Mesenchymal stem cell (in vitro differentiated cells and primary cell): ENCODE data around the gene TSPAN14. TPM values are rescaled to one million over a fixed set of nuclear protein-coding genes. Genes with fewer than 3 reads are reported as not detected.

Experiments
- DNase-seq: peaks from one replicate; pipeline ENCODE4 v3.0.0-alpha.2; 2013
- H2AFZ ChIP-seq: one replicate; pipeline ENCODE4 v1.6.1; 2013; ENCODE audit warnings: low read depth, mild to moderate bottlenecking, control low read depth, inconsistent platforms, low read length, moderate library complexity
- H2AK5ac ChIP-seq: 2 replicates; pipeline ENCODE4 v1.6.1; 2013; ENCODE audit warnings: low read length, moderate library complexity, mild to moderate bottlenecking, inconsistent platforms; ENCODE audit not compliant: severe bottlenecking
- H2BK120ac ChIP-seq: one replicate; pipeline ENCODE4 v1.6.1; 2013; ENCODE audit warnings: low read depth, mild to moderate bottlenecking, inconsistent platforms, low read length, moderate library complexity
- H2BK12ac ChIP-seq, 2 experiments: one replicate each; pipeline ENCODE4 v1.6.1; 2013; ENCODE audit warnings: inconsistent platforms in 2 of 2, low read length in 2 of 2, mild to moderate bottlenecking in 2 of 2, moderate library complexity in 2 of 2, control low read depth in 1 of 2
- H2BK15ac ChIP-seq: one replicate; pipeline ENCODE4 v1.6.1; 2013; ENCODE audit warnings: mild to moderate bottlenecking, low read depth, inconsistent platforms; ENCODE audit not compliant: poor library complexity, severe bottlenecking
- H2BK5ac ChIP-seq: 2 replicates; pipeline ENCODE4 v1.6.1; 2013; ENCODE audit warnings: low read depth, mild to moderate bottlenecking, low read length, control low read depth, inconsistent platforms; ENCODE audit not compliant: poor library complexity, severe bottlenecking
- H3K14ac ChIP-seq, 2 experiments: one replicate each; pipeline ENCODE4 v1.6.1; 2013; ENCODE audit warnings: inconsistent platforms in 2 of 2, low read length in 2 of 2, control low read depth in 1 of 2, mild to moderate bottlenecking in 1 of 2, moderate library complexity in 1 of 2
- H3K18ac ChIP-seq, 2 experiments: one replicate each; pipeline ENCODE4 v1.6.1; 2013; ENCODE audit warnings: inconsistent platforms in 2 of 2, low read length in 2 of 2, control low read depth in 1 of 2, low read depth in 1 of 2, mild to moderate bottlenecking in 1 of 2
- H3K23ac ChIP-seq, 2 experiments: one replicate each; pipeline ENCODE4 v1.6.1; 2013; ENCODE audit warnings: inconsistent platforms in 2 of 2, low read length in 2 of 2, mild to moderate bottlenecking in 2 of 2, moderate library complexity in 2 of 2, control low read depth in 1 of 2
- H3K27ac ChIP-seq: 2 replicates; pipeline ENCODE4 v1.5.1; 2013; ENCODE audit warnings: mild to moderate bottlenecking, moderate library complexity, low read length, control low read depth, inconsistent platforms; ENCODE audit not compliant: poor library complexity, severe bottlenecking
- H3K27me3 ChIP-seq, 2 experiments: 2 replicates each; pipeline versions ENCODE4 v1.6.1 to v1.7.0; 2013; ENCODE audit warnings: low read length in 2 of 2, mild to moderate bottlenecking in 2 of 2, moderate library complexity in 2 of 2, control low read depth in 1 of 2, inconsistent platforms in 1 of 2; ENCODE audit not compliant: control insufficient read depth in 1 of 2, insufficient read depth in 1 of 2
- H3K36me3 ChIP-seq, 2 experiments: 2 replicates each; pipeline versions ENCODE4 v1.6.1 to v1.7.0; 2013; ENCODE audit warnings: low read length in 2 of 2, control low read depth in 1 of 2, inconsistent platforms in 1 of 2, low read depth in 1 of 2, mild to moderate bottlenecking in 1 of 2; ENCODE audit not compliant: insufficient read depth in 2 of 2, control insufficient read depth in 1 of 2
- H3K4ac ChIP-seq, 2 experiments: one replicate each; pipeline ENCODE4 v1.6.1; 2013; ENCODE audit warnings: inconsistent platforms in 2 of 2, low read length in 2 of 2, mild to moderate bottlenecking in 2 of 2, moderate library complexity in 2 of 2, control low read depth in 1 of 2, low read depth in 1 of 2
- H3K4me1 ChIP-seq: 2 replicates; pipeline ENCODE4 v1.6.1; 2013; ENCODE audit warnings: low read depth, low read length, control low read depth; ENCODE audit not compliant: control insufficient read depth, insufficient read depth
- H3K4me2 ChIP-seq: 2 replicates; pipeline ENCODE4 v1.6.1; 2013; ENCODE audit warnings: low read length, mild to moderate bottlenecking, inconsistent platforms; ENCODE audit not compliant: poor library complexity, severe bottlenecking
- H3K4me3 ChIP-seq, 2 experiments: 2 replicates each; pipeline versions ENCODE4 v1.5.1 to v1.7.0; 2013; ENCODE audit warnings: low read length in 2 of 2, mild to moderate bottlenecking in 2 of 2, control low read depth in 1 of 2, low read depth in 1 of 2; ENCODE audit not compliant: insufficient read depth in 1 of 2
- H3K79me1 ChIP-seq: replicated peaks from 2 replicates; pipeline ENCODE4 v1.6.1; 2013; ENCODE audit warnings: mild to moderate bottlenecking, control low read depth, low read length, inconsistent platforms; ENCODE audit not compliant: poor library complexity, severe bottlenecking
- H3K9ac ChIP-seq: 2 replicates; pipeline ENCODE4 v1.7.0; 2013; ENCODE audit warnings: mild to moderate bottlenecking, low read length, moderate library complexity
- H3K9me3 ChIP-seq: 2 replicates; pipeline ENCODE4 v1.7.0; 2013; ENCODE audit warnings: mild to moderate bottlenecking, low read length; ENCODE audit not compliant: control insufficient read depth
- H4K8ac ChIP-seq: one replicate; pipeline ENCODE4 v1.6.1; 2013; ENCODE audit warnings: inconsistent platforms, mild to moderate bottlenecking, low read length, moderate library complexity
- H4K91ac ChIP-seq: one replicate; pipeline ENCODE4 v1.6.1; 2013; ENCODE audit warnings: mild to moderate bottlenecking, low read length, inconsistent platforms
- whole genome bisulfite sequencing: methylation state at CpG from one replicate; pipeline ENCODE4 v1.1.7; 2013; ENCODE audit warnings: mixed read lengths; 5-methylcytosine and 5-hydroxymethylcytosine counted together
- polyA plus RNA-seq, 2 experiments: library from polyadenylated mRNA; stranded (reverse); fragments of 200-250 nt; gene quantifications; one replicate each; pipeline ENCODE4 v1.2.3, GENCODE V29; 2013

The TSPAN14 gene, protein sequence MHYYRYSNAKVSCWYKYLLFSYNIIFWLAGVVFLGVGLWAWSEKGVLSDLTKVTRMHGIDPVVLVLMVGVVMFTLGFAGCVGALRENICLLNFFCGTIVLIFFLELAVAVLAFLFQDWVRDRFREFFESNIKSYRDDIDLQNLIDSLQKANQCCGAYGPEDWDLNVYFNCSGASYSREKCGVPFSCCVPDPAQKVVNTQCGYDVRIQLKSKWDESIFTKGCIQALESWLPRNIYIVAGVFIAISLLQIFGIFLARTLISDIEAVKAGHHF
- 42.9 TPM for polyA plus RNA-seq (2013, experiment 1 of 2)
- polyA plus RNA-seq (2013, experiment 2 of 2): 44.5 TPM

DNA sequence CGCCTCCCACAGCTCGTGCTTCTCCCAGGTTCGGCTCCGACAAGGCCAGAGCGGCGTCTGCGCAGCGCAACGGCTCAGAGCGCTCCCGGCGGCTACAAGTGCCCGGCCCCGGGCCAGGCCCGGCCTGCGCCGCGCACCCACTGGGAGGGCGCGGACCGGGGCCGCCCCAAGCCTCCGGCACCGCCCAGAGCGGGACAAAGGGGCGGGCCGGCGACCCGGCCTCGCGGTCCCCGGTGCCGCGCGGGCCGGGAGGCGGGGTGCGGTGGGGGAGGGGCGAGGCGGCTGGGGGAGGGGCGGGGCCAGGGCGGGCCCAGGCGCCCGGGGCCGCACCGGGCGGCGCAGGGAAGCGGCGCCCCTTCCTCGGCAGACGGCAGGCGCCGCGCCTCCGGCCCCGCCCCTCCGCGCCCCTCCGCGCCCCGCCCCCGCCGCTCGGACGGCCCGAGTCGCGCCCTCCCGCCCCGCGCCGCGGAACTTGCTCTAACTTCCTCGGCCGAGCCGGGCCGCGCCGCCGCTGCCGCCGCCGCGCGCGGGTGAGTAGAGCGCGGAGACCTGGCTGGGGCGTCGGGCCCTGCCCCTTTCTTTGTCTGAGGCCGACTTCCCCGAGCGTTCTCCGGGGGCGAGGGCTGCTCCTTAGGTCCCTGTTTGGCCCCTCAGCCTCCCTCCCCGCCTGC lies at the start of gene TSPAN14:
Gene TSPAN14 (plus strand): TSS at position 469 of the 671 bp plus-strand sequence. CDS start 34,924 bp downstream, outside the sequence.
- H2AK5ac ChIP-seq: no peak within 1 kb of the TSS
- peak within 1 kb of the TSS; percentile 75 for H3K4me2 ChIP-seq
- H3K23ac ChIP-seq: peak within 1 kb of the TSS in 1 of 2 experiments; percentile 87
- H3K4me1 ChIP-seq: peaks cover 28% of the 10 kb centered on the region
- H4K8ac ChIP-seq: peak within 1 kb of the TSS; percentile 62
- H4K91ac ChIP-seq: peak within 1 kb of the TSS; percentile 52
- DNase-seq: peak; percentile 84
- H3K27ac ChIP-seq: peak within 1 kb of the TSS; percentile 80
- H2AFZ ChIP-seq: peak within 1 kb of the TSS; percentile 76
- peak within 1 kb of the TSS; percentile 91 for H2BK15ac ChIP-seq
- H2BK120ac ChIP-seq: peak within 1 kb of the TSS; percentile 74
- H3K36me3 ChIP-seq: peaks cover 7 to 11% of the 10 kb centered on the region in 2 experiments
- H2BK5ac ChIP-seq: peak within 1 kb of the TSS; percentile 97
- H3K4ac ChIP-seq: peak within 1 kb of the TSS; percentile 76 to 87
- peak within 1 kb of the TSS in 1 of 2 experiments; percentile 91 for H3K14ac ChIP-seq
- peaks cover 6% of the 10 kb centered on the region for H3K79me1 ChIP-seq
- no peaks in the 10 kb centered on the region for H3K9me3 ChIP-seq
- peak within 1 kb of the TSS; percentile 93 for H3K9ac ChIP-seq
- no peaks in the 10 kb centered on the region for H3K27me3 ChIP-seq
- H2BK12ac ChIP-seq: peak within 1 kb of the TSS; percentile 28 to 64
- H3K4me3 ChIP-seq: peak within 1 kb of the TSS; percentile 88 to 98
- WGBS: under 1% methylated on average over 55 of the region's 97 CpGs
- H3K18ac ChIP-seq: peak within 1 kb of the TSS; percentile 90 to 92

DNA sequence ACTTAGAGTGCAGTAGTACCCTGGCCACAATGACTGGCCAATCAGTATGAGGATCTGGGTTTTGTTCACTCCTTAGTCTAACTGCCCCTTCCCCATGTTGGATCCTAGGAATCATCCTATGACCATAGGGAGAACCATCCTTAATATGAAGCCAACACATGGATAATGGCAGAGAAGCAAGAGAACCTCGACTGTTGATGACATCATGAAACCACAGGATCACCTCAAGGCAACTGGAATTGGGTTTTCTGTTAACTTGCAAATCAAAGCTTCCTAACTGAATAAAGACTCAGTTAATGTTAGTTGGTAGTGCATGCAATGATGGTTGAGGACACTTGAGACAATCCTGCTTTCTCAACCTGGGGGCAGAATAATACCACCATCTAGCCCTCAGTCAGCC lies 49.1 kb upstream of the TSPAN14 start:
- DNase-seq: no peak

DNA sequence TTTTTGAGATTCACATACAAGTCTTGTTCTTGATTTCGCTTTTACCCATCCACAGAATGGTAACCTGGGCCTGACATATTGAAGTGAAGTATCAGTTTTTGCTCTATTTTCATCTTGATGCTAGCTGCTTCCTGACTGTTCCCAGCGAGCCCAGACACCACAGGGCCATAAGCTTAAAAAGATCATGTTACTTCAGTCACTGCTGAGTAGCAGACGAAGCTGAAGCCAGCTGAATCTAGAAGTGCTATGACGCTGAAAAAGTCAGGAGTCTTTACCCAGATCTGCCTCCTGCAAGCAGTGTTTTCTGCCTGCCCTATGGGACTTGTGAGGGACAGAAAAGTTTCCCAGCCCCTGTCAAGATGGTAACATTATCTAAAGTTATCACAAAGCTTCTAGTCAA lies 48.5 kb upstream of the TSPAN14 start:
- 42% methylated on average over 4 of the region's 4 CpGs for WGBS
- Histone ChIP-seq H2BK15ac (no peak overlapping the region), H3K4me1 (peaks cover 17% of the 10 kb centered on the region), H3K4me2 (no peak overlapping the region), H3K27me3 (peaks cover 0 to 7% of the 10 kb centered on the region in 2 experiments), H4K91ac (no peak overlapping the region), H4K8ac (no peak overlapping the region), H2BK5ac (no peak overlapping the region), H3K79me1 (peaks cover 8% of the 10 kb centered on the region), H3K9me3 (no peaks in the 10 kb centered on the region), H3K14ac (no peak overlapping the region), H3K36me3 (no peaks in the 10 kb centered on the region), H3K18ac (no peak overlapping the region), H3K4me3 (no peak overlapping the region), H3K4ac (no peak overlapping the region), H2BK120ac (no peak overlapping the region), H3K23ac (no peak overlapping the region), H2AK5ac (no peak overlapping the region), H2BK12ac (peak overlapping the region in 1 of 2 experiments; percentile 6), H3K27ac (no peak overlapping the region), H3K9ac (no peak overlapping the region), H2AFZ (no peak overlapping the region)
- peak; percentile 66 for DNase-seq

More for the DNA sequence above, 49.1 kb upstream of the TSPAN14 start:
- H2BK5ac ChIP-seq: no peak overlapping the region
- no peaks in the 10 kb centered on the region for H3K36me3 ChIP-seq
- H3K4ac ChIP-seq: peak overlapping the region in 1 of 2 experiments; percentile 20
- peak overlapping the region; percentile 43 to 53 for H2BK12ac ChIP-seq
- H3K4me1 ChIP-seq: peaks cover 15% of the 10 kb centered on the region
- no peak overlapping the region for H3K14ac ChIP-seq
- no peak overlapping the region for H3K18ac ChIP-seq
- H3K27me3 ChIP-seq: peaks cover 0 to 7% of the 10 kb centered on the region in 2 experiments
- H4K91ac ChIP-seq: no peak overlapping the region
- H3K23ac ChIP-seq: no peak overlapping the region
- no peak overlapping the region for H2BK120ac ChIP-seq
- H4K8ac ChIP-seq: no peak overlapping the region
- H3K79me1 ChIP-seq: peaks cover 8% of the 10 kb centered on the region
- no peak overlapping the region for H3K4me3 ChIP-seq
- 90% methylated on average over 1 of the region's 1 CpG for WGBS
- no peak overlapping the region for H3K9ac ChIP-seq
- H3K4me2 ChIP-seq: no peak overlapping the region
- H2AK5ac ChIP-seq: no peak overlapping the region
- no peak overlapping the region for H2BK15ac ChIP-seq
- H2AFZ ChIP-seq: no peak overlapping the region
- H3K9me3 ChIP-seq: no peaks in the 10 kb centered on the region
- H3K27ac ChIP-seq: no peak overlapping the region

DNA sequence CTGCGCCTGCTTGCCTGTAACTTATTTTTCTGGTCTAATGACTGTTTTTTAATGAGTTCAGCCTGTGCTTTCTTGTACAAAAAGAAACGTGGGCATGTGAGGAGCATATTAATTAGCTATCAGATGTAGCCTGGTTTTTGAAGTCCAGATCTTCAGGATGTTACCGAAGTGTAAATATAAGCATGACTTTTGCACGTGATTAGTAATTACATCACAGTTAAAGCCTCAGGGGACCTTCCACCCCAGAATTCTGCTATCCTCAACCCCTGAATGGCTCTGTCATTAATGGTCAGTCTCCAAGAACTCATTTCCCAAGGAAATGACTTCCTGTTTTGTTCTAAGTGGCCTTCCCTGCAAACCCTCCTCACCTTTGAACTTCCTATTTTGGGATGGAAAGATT lies 47.9 kb upstream of the TSPAN14 start:
- H3K36me3 ChIP-seq: no peaks in the 10 kb centered on the region
- H2BK5ac ChIP-seq: no peak overlapping the region
- no peak overlapping the region for H3K4me2 ChIP-seq
- H2AFZ ChIP-seq: no peak overlapping the region
- no peak overlapping the region for H3K4me3 ChIP-seq
- peaks cover 8% of the 10 kb centered on the region for H3K79me1 ChIP-seq
- no peak overlapping the region for H3K4ac ChIP-seq
- H3K4me1 ChIP-seq: peaks cover 23% of the 10 kb centered on the region
- no peak overlapping the region for H3K27ac ChIP-seq
- H3K9ac ChIP-seq: no peak overlapping the region
- no peaks in the 10 kb centered on the region for H3K9me3 ChIP-seq
- no peak overlapping the region for H2BK15ac ChIP-seq
- H2AK5ac ChIP-seq: no peak overlapping the region
- H2BK120ac ChIP-seq: no peak overlapping the region
- H3K23ac ChIP-seq: no peak overlapping the region
- DNase-seq: peak; percentile 29
- no peak overlapping the region for H3K14ac ChIP-seq
- H4K91ac ChIP-seq: no peak overlapping the region
- H3K27me3 ChIP-seq: peaks cover 0 to 7% of the 10 kb centered on the region in 2 experiments
- no peak overlapping the region for H2BK12ac ChIP-seq
- WGBS: 32% methylated on average over 4 of the region's 4 CpGs
- peak overlapping the region; percentile 43 for H4K8ac ChIP-seq
- no peak overlapping the region for H3K18ac ChIP-seq
